ENCODE results near the gene CYREN.
"Not testable (repeated sequence)": the region's sequence is repeated elsewhere in the genome, so short reads cannot be mapped to it uniquely, and the experiment has no call there.

The CYREN gene

GRCh38 chr7:135170274-135170997, at the start of gene CYREN:
CYREN (minus strand) TSS chr7:135170707; CDS start chr7:135168922, 1,785 bp downstream.
- peak; percentile 94 for DNase-seq

DNA sequence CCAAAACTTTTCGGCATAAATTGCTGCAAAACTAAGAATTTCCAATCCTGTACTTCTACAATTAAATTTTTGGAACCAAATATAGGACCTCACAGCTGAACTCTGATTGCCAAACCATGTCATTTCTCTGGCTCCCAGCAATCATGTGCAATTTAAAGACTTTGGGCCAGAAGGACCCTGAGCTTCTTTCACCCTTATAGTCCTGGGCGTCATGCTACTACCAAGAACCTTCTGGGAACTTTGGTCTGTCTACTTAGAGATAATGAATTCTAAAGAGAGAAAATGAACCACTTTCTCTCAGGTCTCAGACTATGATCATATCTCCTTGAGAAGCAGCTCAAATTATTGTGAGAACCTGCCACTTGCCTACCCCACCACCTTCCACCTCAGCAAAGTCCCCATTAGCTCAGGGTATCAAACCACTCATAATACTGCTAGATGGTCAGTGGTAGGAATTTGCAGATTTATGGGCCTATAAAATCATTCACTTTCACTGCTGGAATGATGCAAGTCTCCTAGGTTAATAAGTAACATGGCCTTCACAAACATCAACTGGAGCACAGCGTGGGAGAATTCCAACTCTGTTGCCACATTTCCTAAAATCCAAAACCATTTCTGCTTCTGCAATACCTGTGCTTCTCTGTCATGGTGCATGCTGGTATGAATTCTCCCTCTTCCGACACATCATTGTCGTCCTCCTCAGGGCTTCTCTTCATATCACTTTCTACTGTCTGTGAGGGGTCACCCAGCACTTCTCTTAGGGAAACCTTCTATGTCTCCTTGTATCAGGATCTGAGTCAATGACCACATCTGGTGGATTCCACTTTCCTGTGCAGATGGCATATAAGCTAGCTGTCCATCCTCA, 47.4 kb upstream of the CYREN start:
- DNase-seq, result no peak

DNA sequence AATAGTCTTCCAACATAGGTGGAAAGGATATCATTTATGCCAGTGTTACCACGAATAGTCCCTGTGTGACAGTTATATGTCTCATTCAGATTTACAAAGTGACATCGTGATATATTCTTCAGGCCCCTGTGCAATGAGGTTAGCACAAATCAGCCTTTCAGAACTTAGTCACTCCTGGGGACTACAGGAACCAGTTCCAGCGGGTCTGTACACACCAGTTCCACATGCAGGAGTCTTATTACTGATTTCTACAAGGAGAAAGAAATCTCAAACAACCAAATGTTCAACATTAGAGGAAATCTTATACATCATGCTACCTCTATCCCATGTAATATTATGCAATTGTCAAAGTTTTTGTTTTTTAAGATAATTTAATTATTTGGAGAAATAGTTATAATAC, 45.2 kb upstream of the CYREN start:
- no peak for DNase-seq

DNA sequence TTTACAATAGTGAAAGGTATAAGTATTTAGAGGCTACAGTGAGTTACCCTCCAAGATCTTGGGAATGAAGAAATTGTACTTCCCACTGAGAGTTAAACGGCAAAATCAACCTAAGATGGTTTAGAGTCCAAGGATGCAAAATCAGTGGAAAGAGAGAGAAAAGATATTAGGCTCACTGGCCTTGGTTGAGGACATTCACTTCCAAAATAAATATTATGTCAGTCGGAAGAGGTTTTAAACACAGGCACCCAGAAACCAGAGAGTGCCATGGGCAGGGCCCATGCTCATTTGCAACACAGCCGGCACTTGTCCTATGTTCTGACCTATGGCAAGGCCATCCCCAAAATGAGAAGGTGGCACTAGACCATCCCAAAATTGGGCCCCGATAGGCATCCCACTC, 44.7 kb upstream of the CYREN start:
- DNase-seq, result no peak

GRCh38 chr7:135213831-135214230, 43.3 kb upstream of the CYREN start:
- no peak for DNase-seq

GRCh38 chr7:135211946-135212685, 41.6 kb upstream of the CYREN start:
- not testable (repeated sequence) for DNase-seq

DNA sequence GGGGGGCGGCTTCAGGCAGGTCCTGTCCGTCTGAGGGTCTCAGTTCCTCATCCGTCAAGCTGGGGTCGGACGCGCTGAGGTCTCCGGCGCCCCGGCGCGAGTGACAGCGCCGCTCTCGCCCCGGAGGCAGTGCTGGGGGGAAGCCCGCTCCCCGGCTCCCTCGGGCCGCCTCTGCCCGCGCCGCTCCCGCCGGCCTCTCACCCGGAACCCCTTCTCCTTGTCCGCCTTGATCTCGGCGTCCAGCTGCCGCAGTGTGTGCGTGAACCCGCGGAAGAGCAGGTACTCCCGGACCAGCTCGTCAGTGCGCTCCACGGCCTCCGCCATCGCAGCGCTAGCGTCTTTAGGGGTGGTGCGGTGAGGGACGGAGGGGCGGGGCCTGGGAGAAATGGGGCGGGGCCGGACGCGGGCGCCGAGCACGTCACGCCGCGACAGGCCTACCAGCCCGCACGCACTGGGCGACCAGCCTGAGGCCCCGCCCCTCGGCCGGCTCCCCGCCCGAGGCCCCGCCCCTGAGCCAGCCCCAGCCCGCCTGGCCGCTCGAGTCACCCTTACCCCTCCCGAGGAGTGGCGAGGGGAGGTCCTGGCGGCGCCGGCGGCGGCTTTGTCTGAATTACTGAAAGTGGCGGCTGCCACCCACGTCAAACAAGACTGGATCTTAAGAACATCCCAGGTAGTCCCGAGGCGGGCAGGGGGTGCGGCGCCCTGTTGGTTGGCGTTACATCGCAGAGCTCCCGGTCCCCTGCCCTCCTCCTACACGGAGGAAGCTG, 40.9 kb upstream of the CYREN start, which contains the start of gene WDR91:
Gene WDR91 (minus strand): TSS at position 348 of the 767 bp plus-strand sequence. CDS start 24 bp downstream, at position 324.
- peak; percentile 96 for DNase-seq

- DNase-seq, result no peak
These were observed 40.3 kb upstream of the CYREN start for GRCh38 chr7:135210888-135211178.

DNA sequence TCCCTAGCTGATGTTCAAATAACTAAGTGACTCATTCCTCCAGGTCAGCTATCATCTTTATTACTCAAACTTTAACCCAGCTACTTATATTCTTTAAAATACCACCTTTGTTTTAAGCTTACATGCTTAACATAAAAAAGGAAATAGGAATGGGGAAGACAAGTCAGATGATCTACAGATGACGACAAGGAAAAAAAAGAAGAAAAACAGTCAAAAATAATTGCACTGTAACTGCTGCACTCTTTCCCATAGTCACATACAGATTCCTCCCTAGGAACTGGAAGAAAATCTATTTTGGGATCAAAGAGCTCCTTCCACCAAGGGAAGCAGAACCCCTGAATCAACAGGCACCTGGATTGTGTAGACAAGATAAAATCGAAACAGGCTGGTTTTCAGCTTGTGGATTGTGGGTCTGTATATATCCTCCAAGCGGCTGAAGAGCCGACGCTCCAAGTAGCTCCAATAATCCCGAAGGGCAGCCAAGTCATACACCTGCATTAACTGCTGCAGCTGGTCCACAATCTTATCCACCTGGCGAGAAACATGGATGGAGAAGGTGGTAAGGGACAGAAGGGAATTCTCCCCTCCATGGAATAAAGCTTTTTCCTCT, 38.8 kb upstream of the CYREN start:
- no peak for DNase-seq

GRCh38 chr7:135208102-135208793, 37.7 kb upstream of the CYREN start:
- DNase-seq, result no peak

DNA sequence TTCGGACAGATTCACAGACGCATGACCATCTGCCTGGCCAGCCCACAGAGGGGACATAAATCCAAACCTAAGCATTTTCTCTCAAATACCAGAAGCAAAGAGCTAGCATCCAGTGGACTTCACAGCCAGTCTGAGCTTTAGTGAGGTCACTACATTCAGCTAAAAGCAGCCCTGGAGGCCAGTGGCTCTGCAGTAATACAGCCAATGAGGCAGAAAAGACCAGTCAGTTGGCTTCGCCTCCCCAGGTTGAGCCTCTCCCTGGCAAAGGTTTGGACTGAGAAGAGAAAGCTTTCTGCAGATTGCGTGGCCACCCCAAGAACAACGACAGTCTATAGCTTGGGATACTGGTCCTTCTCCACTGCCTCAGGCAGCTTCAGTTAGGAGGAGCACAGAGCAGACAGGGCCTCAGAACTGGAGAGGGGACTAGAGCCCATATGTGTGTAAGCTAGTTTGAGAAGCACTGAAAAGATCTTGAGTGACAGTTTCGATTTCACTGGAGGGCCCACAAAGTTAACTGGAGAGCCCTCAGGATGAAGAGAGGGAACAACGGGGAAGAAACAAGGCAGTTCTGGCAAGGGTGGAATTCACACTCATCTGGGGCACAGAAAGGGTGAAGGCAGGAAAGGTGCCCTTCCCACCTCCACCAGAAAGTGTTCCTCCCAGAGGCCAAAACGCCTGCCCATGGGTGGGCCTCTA, 37.0 kb upstream of the CYREN start:
- DNase-seq, result no peak

DNA sequence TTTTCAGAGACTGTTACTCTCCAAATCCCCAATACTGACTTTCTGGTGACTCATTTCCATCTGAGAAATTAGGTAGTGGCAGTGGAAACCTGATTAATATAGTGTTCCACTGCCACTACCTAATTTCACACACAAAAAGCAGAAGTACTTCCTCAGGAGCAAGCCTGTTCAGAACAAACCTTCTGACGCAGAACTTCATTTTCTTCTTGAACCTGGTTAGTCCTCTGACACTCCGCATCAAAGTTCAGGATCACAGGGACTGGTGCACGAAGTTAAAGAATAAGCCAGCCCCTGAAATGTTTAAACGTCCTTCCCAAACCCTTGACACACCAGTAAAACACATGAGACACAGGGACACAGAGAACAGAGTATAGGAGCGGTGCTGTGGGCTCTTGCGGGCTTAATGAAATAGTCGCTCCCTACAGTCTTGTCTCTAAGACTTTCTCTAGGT, 36.5 kb upstream of the CYREN start:
- DNase-seq, result no peak

DNA sequence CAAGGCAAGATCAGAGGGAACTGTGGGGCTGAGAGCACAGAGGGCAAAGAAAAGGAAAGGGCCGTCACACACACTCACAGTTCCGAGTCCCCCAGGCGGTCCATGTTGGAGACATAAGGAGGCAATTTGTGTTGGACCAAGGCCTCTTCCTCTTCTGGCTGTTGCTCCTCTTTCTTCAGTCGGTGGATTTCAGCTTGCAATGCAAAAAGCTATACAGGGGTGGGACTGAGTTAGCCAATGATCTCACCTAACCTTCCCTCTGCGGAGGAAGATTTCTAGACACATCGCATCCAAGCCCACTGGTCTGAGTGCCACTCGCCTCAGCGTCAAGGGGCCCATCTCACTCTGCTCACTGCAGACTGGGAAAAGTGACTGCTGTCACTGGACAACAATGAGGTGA, 35.3 kb upstream of the CYREN start:
- no peak for DNase-seq

DNA sequence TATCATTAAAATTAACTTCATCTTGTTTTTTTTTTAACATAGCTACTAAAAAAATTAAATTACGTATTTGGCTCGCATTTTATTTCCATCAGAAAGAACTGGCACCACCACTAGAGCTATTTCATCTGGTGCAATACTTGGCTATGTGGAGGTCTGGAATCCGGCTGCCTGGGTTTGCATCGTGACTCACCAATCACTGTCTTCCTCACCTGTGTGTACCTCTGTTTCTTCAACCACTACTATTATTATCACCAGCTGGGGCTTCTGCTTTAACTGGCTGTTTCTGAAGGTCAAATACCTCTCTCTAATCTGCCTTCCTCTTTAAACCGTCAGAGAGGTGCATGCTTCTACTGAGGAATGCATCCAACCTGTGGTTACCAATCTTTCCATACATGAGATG, 34.4 kb upstream of the CYREN start:
- DNase-seq, result no peak

- no peak for DNase-seq
These were observed 33.8 kb upstream of the CYREN start for GRCh38 chr7:135204341-135204749.

GRCh38 chr7:135201350-135201749, 30.8 kb upstream of the CYREN start:
- DNase-seq, result no peak

DNA sequence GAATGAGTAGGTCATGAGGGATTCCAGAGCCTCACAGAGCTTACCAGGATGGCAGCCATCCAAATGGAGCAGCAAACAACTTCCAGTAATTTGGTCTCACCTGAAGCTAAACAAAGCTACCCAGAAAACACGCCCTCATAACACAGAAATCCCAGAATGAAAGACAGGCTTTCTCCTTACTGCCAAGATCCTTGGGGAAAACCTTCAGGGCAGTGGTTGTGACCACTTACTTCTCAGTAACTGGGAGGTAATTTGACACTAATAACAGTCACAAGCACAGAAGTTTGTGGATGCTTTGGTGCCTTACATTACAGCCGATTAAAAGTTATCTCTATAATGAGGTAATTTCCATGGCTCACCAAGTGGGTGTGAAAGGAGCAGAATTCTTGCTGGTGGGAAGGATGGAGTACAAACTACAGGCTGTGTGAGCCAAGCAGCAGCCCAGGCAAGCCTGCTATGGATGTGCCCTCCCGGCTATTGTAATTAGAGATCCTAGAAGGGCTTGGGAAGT, 30.4 kb upstream of the CYREN start:
- DNase-seq, result peak; percentile 5

DNA sequence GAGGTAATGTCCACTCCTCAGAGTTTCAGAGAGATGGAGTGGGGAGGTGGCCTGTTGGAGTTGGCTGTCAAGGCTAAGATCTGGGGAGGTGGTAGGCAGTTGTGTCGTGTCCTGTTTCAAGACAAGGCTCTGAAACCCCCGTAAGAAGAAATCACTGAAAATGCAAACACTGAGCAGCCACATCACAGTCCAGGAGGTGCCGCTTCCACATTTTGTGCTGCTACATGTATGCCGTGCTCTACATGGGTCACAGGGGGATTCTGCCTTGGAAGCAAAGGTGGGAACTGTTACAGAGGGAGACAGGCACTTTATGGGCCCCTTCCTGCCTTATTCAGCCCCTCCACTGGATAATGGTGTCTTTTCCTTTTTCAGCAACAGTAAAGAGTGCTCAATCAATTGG, 28.9 kb upstream of the CYREN start:
- no peak for DNase-seq

DNA sequence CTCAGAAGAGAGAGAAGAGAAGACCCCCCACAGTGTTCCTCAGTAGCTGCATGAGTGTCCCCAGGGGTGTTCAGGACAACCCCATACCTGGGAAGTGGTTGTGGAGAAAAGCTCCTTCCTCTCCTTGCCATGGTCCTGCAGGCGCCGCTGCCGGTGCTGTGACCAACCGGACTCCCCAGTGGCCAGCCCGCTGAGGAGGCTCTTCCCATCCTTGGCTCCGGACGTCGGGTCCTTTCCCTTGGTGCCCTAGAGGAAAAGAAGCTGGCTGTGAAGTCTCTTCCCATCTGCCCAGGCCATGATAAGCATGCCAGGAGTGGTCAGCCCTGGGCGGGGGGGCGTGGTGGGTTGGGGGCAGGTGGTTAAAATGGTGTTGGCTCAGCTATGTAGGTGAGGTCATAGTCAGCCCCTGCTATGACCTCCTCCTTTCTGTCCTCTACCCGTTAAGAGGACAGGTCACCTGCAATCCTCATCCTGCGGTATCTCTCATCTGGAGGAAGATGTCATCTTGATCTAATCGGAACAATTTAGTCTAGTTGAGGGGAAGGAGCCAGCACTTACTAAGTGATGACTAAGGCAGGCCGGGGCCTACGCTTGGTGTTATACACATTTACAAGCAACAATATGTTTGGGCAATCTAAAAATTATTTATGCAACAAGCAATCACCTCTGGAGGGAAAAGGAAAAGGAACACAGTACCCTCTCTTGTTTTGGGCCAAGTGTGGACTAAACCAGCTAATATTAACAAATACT, 27.6 kb upstream of the CYREN start:
- peak; percentile 22 for DNase-seq

- peak; percentile 10 for DNase-seq
These were observed 26.8 kb upstream of the CYREN start for GRCh38 chr7:135197343-135197742.
